ENCODE measurements around the gene ERGIC3.

The ERGIC3 gene

GRCh38 chr20:35564905-35565304 lies 23.0 kb downstream of the ERGIC3 start (continued):
- no peak for TF ChIP-seq CREB5 (CRISPR knock-in tag; IDR thresholded peaks at IDR 0.05; ENCODE audit: low read depth)

GRCh38 chr20:35568645-35569044 lies 26.8 kb downstream of the ERGIC3 start:
- peak; percentile 65 for ATAC-seq

DNA sequence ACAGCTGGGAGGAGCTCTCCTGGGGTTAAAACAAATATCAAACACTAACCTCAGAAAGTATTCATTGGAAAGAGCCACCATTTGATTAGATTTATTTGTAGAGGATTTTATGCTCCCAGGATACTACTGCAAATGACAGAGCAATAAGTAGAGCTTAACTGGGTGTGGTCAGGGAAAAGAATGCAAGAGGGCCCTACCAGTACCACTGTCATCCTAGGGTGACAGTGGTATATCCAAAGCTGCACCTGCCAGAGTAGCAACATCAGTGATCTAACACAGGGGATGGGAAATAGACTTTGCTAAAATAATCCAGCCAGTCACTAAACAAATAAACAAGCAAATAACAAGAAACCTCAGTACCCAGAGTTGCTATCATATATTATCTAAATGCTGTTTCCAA lies 29.7 kb downstream of the ERGIC3 start:
- ATAC-seq: no peak

More at GRCh38 chr20:35568645-35569044, 26.8 kb downstream of the ERGIC3 start:
- no peak for TF ChIP-seq CREB5 (CRISPR knock-in tag; IDR thresholded peaks at IDR 0.05; ENCODE audit: low read depth)
- TF ChIP-seq SNAI2 (CRISPR knock-in tag; IDR thresholded peaks at IDR 0.05): no peak
- TF ChIP-seq, protein P1, sequence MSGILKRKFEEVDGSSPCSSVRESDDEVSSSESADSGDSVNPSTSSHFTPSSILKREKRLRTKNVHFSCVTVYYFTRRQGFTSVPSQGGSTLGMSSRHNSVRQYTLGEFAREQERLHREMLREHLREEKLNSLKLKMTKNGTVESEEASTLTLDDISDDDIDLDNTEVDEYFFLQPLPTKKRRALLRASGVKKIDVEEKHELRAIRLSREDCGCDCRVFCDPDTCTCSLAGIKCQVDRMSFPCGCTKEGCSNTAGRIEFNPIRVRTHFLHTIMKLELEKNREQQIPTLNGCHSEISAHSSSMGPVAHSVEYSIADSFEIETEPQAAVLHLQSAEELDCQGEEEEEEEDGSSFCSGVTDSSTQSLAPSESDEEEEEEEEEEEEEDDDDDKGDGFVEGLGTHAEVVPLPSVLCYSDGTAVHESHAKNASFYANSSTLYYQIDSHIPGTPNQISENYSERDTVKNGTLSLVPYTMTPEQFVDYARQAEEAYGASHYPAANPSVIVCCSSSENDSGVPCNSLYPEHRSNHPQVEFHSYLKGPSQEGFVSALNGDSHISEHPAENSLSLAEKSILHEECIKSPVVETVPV (CRISPR knock-in tag; IDR thresholded peaks at IDR 0.05): no peak
- TF ChIP-seq GLIS3 (CRISPR knock-in tag; IDR thresholded peaks at IDR 0.05): no peak
- no peak for TF ChIP-seq ZFP3 (CRISPR knock-in tag; IDR thresholded peaks at IDR 0.05)
- TF ChIP-seq PPARA (CRISPR knock-in tag; IDR thresholded peaks at IDR 0.05; ENCODE audit: borderline replicate concordance): no peak

GRCh38 chr20:35572838-35573237 lies 31.0 kb downstream of the ERGIC3 start:
- TF ChIP-seq GLIS3 (CRISPR knock-in tag; IDR thresholded peaks at IDR 0.05) (no peak), TCF4 (CRISPR knock-in tag; IDR thresholded peaks at IDR 0.05; ENCODE audit: borderline replicate concordance) (no peak), ARNTL (CRISPR knock-in tag; IDR thresholded peaks at IDR 0.05; ENCODE audit: borderline replicate concordance, low read depth) (no peak), TSHZ2 (CRISPR knock-in tag; IDR thresholded peaks at IDR 0.05) (no peak), ZNF565 (CRISPR knock-in tag; conservative IDR thresholded peaks at IDR 0.05; ENCODE audit: low read depth) (no peak), ZFP30 (CRISPR knock-in tag; IDR thresholded peaks at IDR 0.05) (no peak), ZC3H10 (CRISPR knock-in tag; IDR thresholded peaks at IDR 0.05) (no peak), BACH2 (CRISPR knock-in tag; IDR thresholded peaks at IDR 0.05; ENCODE audit: borderline replicate concordance) (no peak), RARB (CRISPR knock-in tag; IDR thresholded peaks at IDR 0.05) (no peak), PPARA (CRISPR knock-in tag; IDR thresholded peaks at IDR 0.05; ENCODE audit: borderline replicate concordance) (no peak), ZNF70 (CRISPR knock-in tag; IDR thresholded peaks at IDR 0.05) (no peak), ZNF8 (CRISPR knock-in tag; IDR thresholded peaks at IDR 0.05) (no peak), CSDC2 (CRISPR knock-in tag; IDR thresholded peaks at IDR 0.05) (no peak), PATZ1 (CRISPR knock-in tag; IDR thresholded peaks at IDR 0.05; ENCODE audit: borderline replicate concordance) (no peak)
- TF ChIP-seq, protein P1 (CRISPR knock-in tag; IDR thresholded peaks at IDR 0.05): no peak
- no peak for ATAC-seq

More for the DNA sequence above, 29.7 kb downstream of the ERGIC3 start:
- TF ChIP-seq ZNF8 (CRISPR knock-in tag; IDR thresholded peaks at IDR 0.05) (no peak), ESRRG (CRISPR knock-in tag; IDR thresholded peaks at IDR 0.05) (no peak), TCF4 (CRISPR knock-in tag; IDR thresholded peaks at IDR 0.05; ENCODE audit: borderline replicate concordance) (no peak), ISL1 (CRISPR knock-in tag; IDR thresholded peaks at IDR 0.05) (no peak), PPARA (CRISPR knock-in tag; IDR thresholded peaks at IDR 0.05; ENCODE audit: borderline replicate concordance) (no peak), RARB (CRISPR knock-in tag; IDR thresholded peaks at IDR 0.05) (no peak), ARNTL (CRISPR knock-in tag; IDR thresholded peaks at IDR 0.05; ENCODE audit: borderline replicate concordance, low read depth) (no peak), ZFP30 (CRISPR knock-in tag; IDR thresholded peaks at IDR 0.05) (no peak), ZNF70 (CRISPR knock-in tag; IDR thresholded peaks at IDR 0.05) (no peak)
- TF ChIP-seq, protein P2, sequence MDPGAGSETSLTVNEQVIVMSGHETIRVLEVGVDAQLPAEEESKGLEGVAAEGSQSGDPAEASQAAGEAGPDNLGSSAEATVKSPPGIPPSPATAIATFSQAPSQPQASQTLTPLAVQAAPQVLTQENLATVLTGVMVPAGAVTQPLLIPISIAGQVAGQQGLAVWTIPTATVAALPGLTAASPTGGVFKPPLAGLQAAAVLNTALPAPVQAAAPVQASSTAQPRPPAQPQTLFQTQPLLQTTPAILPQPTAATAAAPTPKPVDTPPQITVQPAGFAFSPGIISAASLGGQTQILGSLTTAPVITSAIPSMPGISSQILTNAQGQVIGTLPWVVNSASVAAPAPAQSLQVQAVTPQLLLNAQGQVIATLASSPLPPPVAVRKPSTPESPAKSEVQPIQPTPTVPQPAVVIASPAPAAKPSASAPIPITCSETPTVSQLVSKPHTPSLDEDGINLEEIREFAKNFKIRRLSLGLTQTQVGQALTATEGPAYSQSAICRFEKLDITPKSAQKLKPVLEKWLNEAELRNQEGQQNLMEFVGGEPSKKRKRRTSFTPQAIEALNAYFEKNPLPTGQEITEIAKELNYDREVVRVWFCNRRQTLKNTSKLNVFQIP (CRISPR knock-in tag; IDR thresholded peaks at IDR 0.05; ENCODE audit: borderline replicate concordance, low read depth): no peak
- TF ChIP-seq, protein P1 (CRISPR knock-in tag; IDR thresholded peaks at IDR 0.05): no peak
